K562 (cell line): ENCODE data around the gene TMEM95. TPM values are rescaled to one million over a fixed set of nuclear protein-coding genes. Genes with fewer than 3 reads are reported as not detected.

Experiments
- BRF1 ChIP-seq: IDR thresholded peaks from 3 replicates; pipeline ENCODE4 v1.6.1; 2011; ENCODE audit warnings: borderline replicate concordance, mild to moderate bottlenecking; ENCODE audit not compliant: insufficient read length; ENCODE audit errors: extremely low read depth
- CBFA2T3 ChIP-seq: fragments of 450-650 bp; IDR thresholded peaks from 2 replicates; pipeline ENCODE4 v1.6.1; 2017
- ESRRA ChIP-seq: fragments of 450-650 bp; IDR thresholded peaks from 2 replicates; pipeline ENCODE4 v1.6.1; 2014; ENCODE audit warnings: low read depth, mild to moderate bottlenecking, moderate library complexity, borderline replicate concordance
- KDM5B ChIP-seq: fragments of 200-600 bp; sonication (generic); IDR thresholded peaks from 2 replicates; pipeline ENCODE4 v1.6.1; 2012; ENCODE audit warnings: low read depth, mild to moderate bottlenecking, moderate library complexity, low read length, control low read depth, inconsistent platforms; ENCODE audit not compliant: insufficient replicate concordance
- KHSRP ChIP-seq: fragments of 450-650 bp; IDR thresholded peaks from 2 replicates; pipeline ENCODE4 v1.6.1; 2017
- KLF1 ChIP-seq: fragments of 450-650 bp; IDR thresholded peaks from 2 replicates; pipeline ENCODE4 v1.6.1; 2016; ENCODE audit warnings: missing genetic modification characterization, missing compliant biosample characterization
- MYC ChIP-seq, 2 experiments: fragments of 250-450 bp in 1 of 2; sonication (Bioruptor Pico) in 1 of 2; IDR thresholded peaks; 2 replicates each; pipeline versions ENCODE4 v1.5.1 to v1.6.1; 2012 to 2021; ENCODE audit warnings: low read depth in 2 of 2, borderline replicate concordance in 1 of 2, improper control_type of control experiment in 1 of 2, low read length in 1 of 2, mild to moderate bottlenecking in 1 of 2, moderate library complexity in 1 of 2
- MYNN ChIP-seq, 2 experiments: sonication (generic); formaldehyde crosslinking in 1 of 2; IDR thresholded peaks; 2 replicates each; pipeline versions ENCODE4 v1.5.0 to v1.6.1; 2016 to 2020; ENCODE audit warnings: antibody characterized with exemption in 1 of 2, missing genetic modification reagents in 1 of 2
- NR3C1 ChIP-seq: sonication (generic); formaldehyde crosslinking; IDR thresholded peaks from 2 replicates; pipeline ENCODE4 v1.8.1; 2022; ENCODE audit warnings: missing genetic modification reagents
- PTRF ChIP-seq: fragments of 450-650 bp; IDR thresholded peaks from 2 replicates; pipeline ENCODE4 v1.6.1; 2016; ENCODE audit warnings: mild to moderate bottlenecking, missing genetic modification characterization, missing compliant biosample characterization
- PTTG1 ChIP-seq: fragments of 450-650 bp; IDR thresholded peaks from 2 replicates; pipeline ENCODE4 v1.6.1; 2016; ENCODE audit warnings: low read depth, mild to moderate bottlenecking, missing genetic modification characterization, missing compliant biosample characterization
- RAD51 ChIP-seq: fragments of 450-650 bp; IDR thresholded peaks from 2 replicates; pipeline ENCODE4 v1.7.1; 2016; ENCODE audit warnings: low read depth, mild to moderate bottlenecking, borderline replicate concordance
- SRSF3 ChIP-seq: fragments of 200-400 bp; formaldehyde crosslinking; IDR thresholded peaks from 2 replicates; pipeline ENCODE4 v1.6.1; 2016; ENCODE audit warnings: mild to moderate bottlenecking, low read length, moderate library complexity; ENCODE audit not compliant: insufficient read depth
- TRIM24 ChIP-seq, 2 experiments: fragments of 450-650 bp; IDR thresholded peaks; 2 replicates each; pipeline ENCODE4 v1.6.1; 2016
- YBX1 ChIP-seq: fragments of 450-650 bp; IDR thresholded peaks from 2 replicates; pipeline ENCODE4 v1.7.1; 2016; ENCODE audit warnings: mild to moderate bottlenecking
- ZBTB9 ChIP-seq: fragments of 450-650 bp; formaldehyde crosslinking; IDR thresholded peaks from 2 replicates; pipeline ENCODE4 v1.4.0; 2020; ENCODE audit warnings: mild to moderate bottlenecking, moderate library complexity
- ZNF609 ChIP-seq: sonication (generic); formaldehyde crosslinking; IDR thresholded peaks from 2 replicates; pipeline ENCODE4 v1.8.1; 2023; ENCODE audit warnings: missing genetic modification reagents, mild to moderate bottlenecking, borderline replicate concordance
- ZNF76 ChIP-seq: fragments of 250-450 bp; sonication (Bioruptor Pico); IDR thresholded peaks from 2 replicates; pipeline ENCODE4 v1.4.0; 2020; ENCODE audit warnings: mild to moderate bottlenecking, moderate library complexity, borderline replicate concordance
- polyA plus RNA-seq, 8 experiments: library from polyadenylated mRNA; depleted of rRNA in 4 of 8; stranded (reverse) in 5 of 8; unstranded in 3 of 8; fragments of >200 nt; fragmentation: Nextera tagmentation in 2 of 8; fragmentation: Illumina TruSeq in 1 of 8; extraction: Ambion mirVana in 2 of 8; extraction: Trizol in 1 of 8; gene quantifications; 2 replicates each; pipeline versions ENCODE4 v1.2.1 to v1.2.3, GENCODE V29; 2011 to 2014; ENCODE audit warnings: inconsistent platforms in 1 of 8, missing spikeins in 1 of 8
- total RNA-seq, 7 experiments: library from RNA; depleted of rRNA in 6 of 7; stranded (reverse); fragments of >200 nt in 6 of 7; fragmentation: Illumina TruSeq in 2 of 7; extraction: Trizol in 2 of 7; gene quantifications; 2 replicates each; pipeline versions ENCODE4 v1.2.1 to v1.2.3, GENCODE V29; 2011 to 2021; ENCODE audit warnings: low replicate concordance in 1 of 7
- TF ChIP-seq, protein P1 (sequence below): fragments of 450-650 bp; IDR thresholded peaks from 2 replicates; pipeline ENCODE4 v1.6.1; 2016; ENCODE audit warnings: borderline replicate concordance

TMEM95 gene
- total and polyA plus RNA-seq, 9 of the 15 experiments (the other 6 are each of a cell fraction or from before 2014, with no cell fraction given) = not detected

GRCh38 chr17:7314719-7315569, 40.0 kb upstream of the TMEM95 start, which contains the start of gene GPS2 (continued):
- TF ChIP-seq MYNN (IDR thresholded peaks at IDR 0.05) = peak; percentile 40; the same call in 1 of the 2 replicates
- no peak for TF ChIP-seq MYNN (CRISPR knock-in tag; IDR thresholded peaks at IDR 0.05)
- no peak for TF ChIP-seq PTTG1 (tag)
- no peak for TF ChIP-seq NR3C1
- TF ChIP-seq RAD51 = no peak
- no peak for TF ChIP-seq BRF1
- 0 out of 4 replicates have a peak, but pooled peaks of 1 of the 2 experiments have one; percentile 9 for TF ChIP-seq TRIM24 (IDR thresholded peaks at IDR 0.05)
- TF ChIP-seq YBX1 = no peak
- TF ChIP-seq, protein P1, sequence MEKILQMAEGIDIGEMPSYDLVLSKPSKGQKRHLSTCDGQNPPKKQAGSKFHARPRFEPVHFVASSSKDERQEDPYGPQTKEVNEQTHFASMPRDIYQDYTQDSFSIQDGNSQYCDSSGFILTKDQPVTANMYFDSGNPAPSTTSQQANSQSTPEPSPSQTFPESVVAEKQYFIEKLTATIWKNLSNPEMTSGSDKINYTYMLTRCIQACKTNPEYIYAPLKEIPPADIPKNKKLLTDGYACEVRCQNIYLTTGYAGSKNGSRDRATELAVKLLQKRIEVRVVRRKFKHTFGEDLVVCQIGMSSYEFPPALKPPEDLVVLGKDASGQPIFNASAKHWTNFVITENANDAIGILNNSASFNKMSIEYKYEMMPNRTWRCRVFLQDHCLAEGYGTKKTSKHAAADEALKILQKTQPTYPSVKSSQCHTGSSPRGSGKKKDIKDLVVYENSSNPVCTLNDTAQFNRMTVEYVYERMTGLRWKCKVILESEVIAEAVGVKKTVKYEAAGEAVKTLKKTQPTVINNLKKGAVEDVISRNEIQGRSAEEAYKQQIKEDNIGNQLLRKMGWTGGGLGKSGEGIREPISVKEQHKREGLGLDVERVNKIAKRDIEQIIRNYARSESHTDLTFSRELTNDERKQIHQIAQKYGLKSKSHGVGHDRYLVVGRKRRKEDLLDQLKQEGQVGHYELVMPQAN = peak; percentile 83
- no peak for TF ChIP-seq CBFA2T3
- no peak for TF ChIP-seq ZNF609 (CRISPR knock-in tag)
- no peak for TF ChIP-seq KLF1 (tag)
- TF ChIP-seq PTRF (tag) = no peak
- no peak for TF ChIP-seq ZBTB9 (CRISPR knock-in tag)
- no peak; the same call in 1 of the 2 replicates for TF ChIP-seq MYC (IDR thresholded peaks at IDR 0.05; ENCODE audit: low read depth, low read length)
- no peak for TF ChIP-seq MYC (CRISPR knock-in tag; IDR thresholded peaks at IDR 0.05; ENCODE audit: borderline replicate concordance, low read depth)
- no peak for TF ChIP-seq KHSRP
- no peak for TF ChIP-seq SRSF3
- no peak for TF ChIP-seq ZNF76 (CRISPR knock-in tag)
- TF ChIP-seq ESRRA = peak; percentile 63; the same call in 1 of the 2 replicates
- peak; percentile 20 for TF ChIP-seq KDM5B
